Measurements from ENCODE around the gene DEF6. TPM values are rescaled to one million over a fixed set of nuclear protein-coding genes. Genes with fewer than 3 reads are reported as not detected.
A peak's percentile ranks its signal among the peaks of the same experiment; 100 is the strongest.

DEF6 gene
- total RNA-seq, 4 donors from 2014 or later, result 0.78 to 4.6 (median 4.3) TPM

DNA sequence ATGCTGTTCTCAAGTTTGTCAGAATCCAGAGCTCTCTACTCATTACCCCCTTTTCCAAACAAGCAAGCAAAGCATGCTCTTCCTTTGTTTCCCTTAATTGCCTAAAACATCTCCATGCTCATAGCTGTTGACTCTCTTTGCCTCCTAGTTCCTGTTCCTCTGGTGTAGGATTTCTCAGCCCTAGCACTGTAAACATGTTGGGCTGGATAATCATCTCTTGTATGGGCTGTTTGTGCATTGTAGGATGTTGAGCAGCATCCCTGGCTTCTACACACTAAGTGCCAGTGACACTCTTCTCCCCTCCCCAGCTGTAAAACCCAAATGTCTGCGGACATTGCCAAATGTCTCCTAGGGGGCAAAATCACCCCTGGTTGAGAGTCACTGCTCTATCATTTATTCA lies 58.8 kb downstream of the DEF6 start:
- WGBS, 2 donors (ENCODE audit: low coverage in 1 of 2), result 80% methylated on average over 1 of the region's 1 CpG; no CpG with 5 or more reads in 1 of the 2 donors
- Histone ChIP-seq H3K27me3 (no peaks in the 10 kb centered on the region), H3K36me3 (peaks cover 0 to 54% of the 10 kb centered on the region in 2 donors), H3K9me3 (no peaks in the 10 kb centered on the region), H3K4me1 (peaks cover 8 to 54% (median 12%) of the 10 kb centered on the region in 3 donors), H3K27ac (no peak overlapping the region), H3K4me3 (no peak overlapping the region)
- ATAC-seq, result no peak
- no peak for TF ChIP-seq POLR2A (IDR thresholded peaks at IDR 0.05)
- TF ChIP-seq, protein P1, sequence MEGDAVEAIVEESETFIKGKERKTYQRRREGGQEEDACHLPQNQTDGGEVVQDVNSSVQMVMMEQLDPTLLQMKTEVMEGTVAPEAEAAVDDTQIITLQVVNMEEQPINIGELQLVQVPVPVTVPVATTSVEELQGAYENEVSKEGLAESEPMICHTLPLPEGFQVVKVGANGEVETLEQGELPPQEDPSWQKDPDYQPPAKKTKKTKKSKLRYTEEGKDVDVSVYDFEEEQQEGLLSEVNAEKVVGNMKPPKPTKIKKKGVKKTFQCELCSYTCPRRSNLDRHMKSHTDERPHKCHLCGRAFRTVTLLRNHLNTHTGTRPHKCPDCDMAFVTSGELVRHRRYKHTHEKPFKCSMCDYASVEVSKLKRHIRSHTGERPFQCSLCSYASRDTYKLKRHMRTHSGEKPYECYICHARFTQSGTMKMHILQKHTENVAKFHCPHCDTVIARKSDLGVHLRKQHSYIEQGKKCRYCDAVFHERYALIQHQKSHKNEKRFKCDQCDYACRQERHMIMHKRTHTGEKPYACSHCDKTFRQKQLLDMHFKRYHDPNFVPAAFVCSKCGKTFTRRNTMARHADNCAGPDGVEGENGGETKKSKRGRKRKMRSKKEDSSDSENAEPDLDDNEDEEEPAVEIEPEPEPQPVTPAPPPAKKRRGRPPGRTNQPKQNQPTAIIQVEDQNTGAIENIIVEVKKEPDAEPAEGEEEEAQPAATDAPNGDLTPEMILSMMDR (IDR thresholded peaks at IDR 0.05), result no peak
- TF ChIP-seq EP300 (IDR thresholded peaks at IDR 0.05), result no peak
- no peak for TF ChIP-seq POLR2AphosphoS5 (IDR thresholded peaks at IDR 0.05)

- 61 to 83% methylated on average over 1 to 4 of the region's 4 CpGs for WGBS, 2 donors (ENCODE audit: low coverage in 1 of 2)
- Histone ChIP-seq H3K4me3 (no peak overlapping the region), H3K36me3 (peaks cover 0 to 42% of the 10 kb centered on the region in 2 donors), H3K27me3 (no peaks in the 10 kb centered on the region), H3K27ac (no peak overlapping the region), H3K9me3 (no peaks in the 10 kb centered on the region), H3K4me1 (peaks cover 8 to 63% (median 12%) of the 10 kb centered on the region in 3 donors)
- no peak for TF ChIP-seq POLR2AphosphoS5 (IDR thresholded peaks at IDR 0.05)
- no peak for TF ChIP-seq EP300 (IDR thresholded peaks at IDR 0.05)
- TF ChIP-seq, protein P1 (IDR thresholded peaks at IDR 0.05), result no peak
- TF ChIP-seq POLR2A (IDR thresholded peaks at IDR 0.05), result no peak
- no peak for ATAC-seq
These were observed 60.1 kb downstream of the DEF6 start for GRCh38 chr6:35357677-35358076.

DNA sequence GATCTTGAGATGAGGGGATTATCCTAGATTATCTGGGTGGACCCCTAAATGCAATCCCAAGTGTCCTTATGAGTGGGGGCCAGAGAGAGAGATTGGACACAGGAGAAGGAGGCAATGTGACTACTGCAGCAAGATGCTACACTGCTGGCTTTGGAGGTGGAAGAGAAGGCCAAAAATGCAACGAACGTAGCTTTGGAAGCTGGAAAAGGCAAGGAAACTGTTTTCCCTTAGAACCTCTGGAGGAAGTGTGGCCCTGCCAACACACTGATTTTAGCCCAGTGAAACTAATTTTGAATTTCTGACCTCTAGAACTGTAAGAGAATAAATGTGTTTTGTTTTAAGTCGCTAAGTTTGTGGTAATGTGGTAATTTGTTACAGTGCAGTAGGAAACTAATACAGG lies 60.5 kb downstream of the DEF6 start:
- no peak for TF ChIP-seq EP300 (IDR thresholded peaks at IDR 0.05)
- TF ChIP-seq, protein P1 (IDR thresholded peaks at IDR 0.05), result no peak
- no peak for TF ChIP-seq POLR2A (IDR thresholded peaks at IDR 0.05)
- no peak for TF ChIP-seq POLR2AphosphoS5 (IDR thresholded peaks at IDR 0.05)
- ATAC-seq, result no peak
- Histone ChIP-seq H3K9me3 (no peaks in the 10 kb centered on the region), H3K4me3 (no peak overlapping the region), H3K36me3 (peaks cover 0 to 37% of the 10 kb centered on the region in 2 donors), H3K27me3 (no peaks in the 10 kb centered on the region), H3K27ac (no peak overlapping the region), H3K4me1 (peaks cover 8 to 63% (median 12%) of the 10 kb centered on the region in 3 donors)
- WGBS, 2 donors (ENCODE audit: low coverage in 1 of 2), result 18 to 53% methylated on average over 2 to 3 of the region's 3 CpGs

DNA sequence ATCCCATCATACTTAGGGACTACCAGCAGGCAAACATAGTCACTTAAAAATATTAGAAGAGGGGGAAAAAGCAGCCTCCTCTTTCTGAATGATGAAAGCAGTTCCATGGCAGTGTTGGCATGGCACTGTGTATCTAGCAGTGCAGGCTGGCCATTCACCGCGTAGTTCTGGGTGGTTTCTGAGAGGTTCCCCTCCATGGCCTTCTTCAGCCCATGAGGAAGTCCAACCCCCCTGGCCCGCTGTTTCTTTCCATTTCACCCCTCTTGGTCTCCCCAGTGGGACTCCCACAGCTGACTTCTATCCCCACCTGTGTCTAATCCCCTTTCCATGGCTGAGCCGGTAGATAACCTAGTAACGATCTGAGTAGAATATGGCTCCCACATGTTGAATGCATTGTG lies 61.7 kb downstream of the DEF6 start:
- peaks cover 0 to 25% of the 10 kb centered on the region in 2 donors for H3K36me3 ChIP-seq
- ATAC-seq, result no peak
- 86 to 95% methylated on average over 4 of the region's 5 CpGs for WGBS, 2 donors (ENCODE audit: low coverage in 1 of 2)

More for the DNA sequence above, 61.7 kb downstream of the DEF6 start:
- TF ChIP-seq EP300 (IDR thresholded peaks at IDR 0.05), result no peak
- TF ChIP-seq, protein P1 (IDR thresholded peaks at IDR 0.05), result no peak
- no peak for TF ChIP-seq POLR2A (IDR thresholded peaks at IDR 0.05)
- TF ChIP-seq POLR2AphosphoS5 (IDR thresholded peaks at IDR 0.05), result no peak
- H3K27ac ChIP-seq, result peak overlapping the region in 2 of 4 donors; percentile 20 to 57
- H3K27me3 ChIP-seq, result no peaks in the 10 kb centered on the region
- H3K4me1 ChIP-seq, result peaks cover 8 to 63% (median 12%) of the 10 kb centered on the region in 3 donors
- H3K9me3 ChIP-seq, result no peaks in the 10 kb centered on the region
- no peak overlapping the region for H3K4me3 ChIP-seq
